SJSA1 (cell line): ENCODE results near the gene NAT9. TPM values are rescaled to one million over a fixed set of nuclear protein-coding genes. Genes with fewer than 3 reads are reported as not detected.

Experiments used
- DNase-seq, 2 experiments: peaks; one replicate each; pipeline ENCODE4 v3.0.0-alpha.2; 2015 to 2020; ENCODE audit warnings: low spot score in 2 of 2, low read depth in 1 of 2
- H3K27ac ChIP-seq: fragments of 250-450 bp; sonication (Bioruptor Pico); 2 replicates; pipeline ENCODE4 v1.5.1; 2020; ENCODE audit warnings: mild to moderate bottlenecking, moderate library complexity
- H3K27me3 ChIP-seq: fragments of 250-450 bp; sonication (Bioruptor Pico); replicated peaks from 2 replicates; pipeline ENCODE4 v1.5.1; 2020; ENCODE audit warnings: mild to moderate bottlenecking, moderate library complexity
- H3K36me3 ChIP-seq: fragments of 250-450 bp; sonication (Bioruptor Pico); 2 replicates; pipeline ENCODE4 v1.5.1; 2020; ENCODE audit warnings: mild to moderate bottlenecking
- H3K4me1 ChIP-seq: fragments of 250-450 bp; sonication (Bioruptor Pico); replicated peaks from 2 replicates; pipeline ENCODE4 v1.6.1; 2021; ENCODE audit warnings: mild to moderate bottlenecking
- H3K4me3 ChIP-seq: fragments of 250-450 bp; sonication (Bioruptor Pico); 2 replicates; pipeline ENCODE4 v1.5.1; 2020; ENCODE audit warnings: mild to moderate bottlenecking
- H3K9me3 ChIP-seq: fragments of 250-450 bp; sonication (Bioruptor Pico); replicated peaks from 2 replicates; pipeline ENCODE4 v1.5.1; 2020; ENCODE audit warnings: mild to moderate bottlenecking
- total RNA-seq: library from RNA; depleted of rRNA; stranded (reverse); fragments of >200 nt; shearing (Covaris generic); gene quantifications from 2 replicates; pipeline ENCODE4 v1.2.3, GENCODE V29; 2014

NAT9 gene
- total RNA-seq, 1 experiment from 2014 or later: 32.9 TPM

- Histone ChIP-seq H3K27me3 (no peaks in the 10 kb centered on the region), H3K4me3 (no peak overlapping the region), H3K36me3 (peaks cover 87% of the 10 kb centered on the region), H3K9me3 (no peaks in the 10 kb centered on the region), H3K27ac (no peak overlapping the region), H3K4me1 (no peaks in the 10 kb centered on the region)
- DNase-seq: no peak
These were observed 22.1 kb upstream of the NAT9 start for GRCh38 chr17:74798239-74798707.

- no peak overlapping the region for H3K27ac ChIP-seq
- H3K4me1 ChIP-seq: no peaks in the 10 kb centered on the region
These were observed 21.7 kb upstream of the NAT9 start for GRCh38 chr17:74797824-74798223.

GRCh38 chr17:74796866-74797265 lies 20.7 kb upstream of the NAT9 start:
- Histone ChIP-seq H3K36me3 (peaks cover 87% of the 10 kb centered on the region), H3K27ac (no peak overlapping the region), H3K4me1 (no peaks in the 10 kb centered on the region), H3K27me3 (no peaks in the 10 kb centered on the region), H3K4me3 (no peak overlapping the region), H3K9me3 (no peaks in the 10 kb centered on the region)
- no peak for DNase-seq

More at GRCh38 chr17:74797824-74798223, 21.7 kb upstream of the NAT9 start:
- no peak for DNase-seq
- H3K36me3 ChIP-seq: peaks cover 87% of the 10 kb centered on the region
- H3K27me3 ChIP-seq: no peaks in the 10 kb centered on the region
- H3K9me3 ChIP-seq: no peaks in the 10 kb centered on the region
- H3K4me3 ChIP-seq: no peak overlapping the region

- H3K27me3 ChIP-seq: no peaks in the 10 kb centered on the region
- H3K36me3 ChIP-seq: peaks cover 81% of the 10 kb centered on the region
- no peak overlapping the region for H3K4me3 ChIP-seq
- no peaks in the 10 kb centered on the region for H3K9me3 ChIP-seq
- no peaks in the 10 kb centered on the region for H3K4me1 ChIP-seq
- H3K27ac ChIP-seq: no peak overlapping the region
- no peak for DNase-seq
These were observed 20.1 kb upstream of the NAT9 start for GRCh38 chr17:74796211-74796610.

GRCh38 chr17:74795327-74796020 lies 19.3 kb upstream of the NAT9 start:
- Histone ChIP-seq H3K36me3 (peaks cover 78% of the 10 kb centered on the region), H3K9me3 (no peaks in the 10 kb centered on the region), H3K4me3 (no peak overlapping the region), H3K27ac (no peak overlapping the region), H3K27me3 (no peaks in the 10 kb centered on the region), H3K4me1 (no peaks in the 10 kb centered on the region)
- DNase-seq: no peak

GRCh38 chr17:74792586-74793105 lies 16.5 kb upstream of the NAT9 start:
- H3K27me3 ChIP-seq: no peaks in the 10 kb centered on the region
- H3K27ac ChIP-seq: no peak overlapping the region
- no peaks in the 10 kb centered on the region for H3K9me3 ChIP-seq
- no peak overlapping the region for H3K4me3 ChIP-seq
- peaks cover 68% of the 10 kb centered on the region for H3K36me3 ChIP-seq
- no peak for DNase-seq
- H3K4me1 ChIP-seq: no peaks in the 10 kb centered on the region

GRCh38 chr17:74790161-74791058 lies 14.3 kb upstream of the NAT9 start:
- Histone ChIP-seq H3K27ac (no peak overlapping the region), H3K27me3 (no peaks in the 10 kb centered on the region), H3K36me3 (peaks cover 60% of the 10 kb centered on the region), H3K9me3 (no peaks in the 10 kb centered on the region), H3K4me3 (no peak overlapping the region), H3K4me1 (no peaks in the 10 kb centered on the region)
- DNase-seq: no peak

GRCh38 chr17:74786431-74787055 lies 10.4 kb upstream of the NAT9 start:
- DNase-seq: no peak
- H3K36me3 ChIP-seq: peaks cover 51% of the 10 kb centered on the region
- H3K9me3 ChIP-seq: no peaks in the 10 kb centered on the region
- no peaks in the 10 kb centered on the region for H3K4me1 ChIP-seq
- H3K27me3 ChIP-seq: no peaks in the 10 kb centered on the region
- no peak overlapping the region for H3K27ac ChIP-seq
- H3K4me3 ChIP-seq: no peak overlapping the region

- H3K4me1 ChIP-seq: no peaks in the 10 kb centered on the region
- H3K4me3 ChIP-seq: no peak overlapping the region
- H3K27me3 ChIP-seq: no peaks in the 10 kb centered on the region
- peaks cover 55% of the 10 kb centered on the region for H3K36me3 ChIP-seq
- H3K9me3 ChIP-seq: no peaks in the 10 kb centered on the region
- H3K27ac ChIP-seq: no peak overlapping the region
- no peak for DNase-seq
These were observed 9.8 kb upstream of the NAT9 start for GRCh38 chr17:74785981-74786360.

GRCh38 chr17:74785096-74785980 lies 9.2 kb upstream of the NAT9 start:
- Histone ChIP-seq H3K27ac (no peak overlapping the region), H3K4me1 (no peaks in the 10 kb centered on the region), H3K4me3 (no peak overlapping the region), H3K9me3 (no peaks in the 10 kb centered on the region), H3K36me3 (peaks cover 55% of the 10 kb centered on the region), H3K27me3 (no peaks in the 10 kb centered on the region)
- DNase-seq: no peak

- Histone ChIP-seq H3K9me3 (no peaks in the 10 kb centered on the region), H3K27ac (no peak overlapping the region)
These were observed 8.1 kb upstream of the NAT9 start for GRCh38 chr17:74784125-74784810.

GRCh38 chr17:74782571-74782970 lies 6.4 kb upstream of the NAT9 start:
- no peak for DNase-seq
- peaks cover 54% of the 10 kb centered on the region for H3K36me3 ChIP-seq
- H3K9me3 ChIP-seq: no peaks in the 10 kb centered on the region
- H3K4me1 ChIP-seq: no peaks in the 10 kb centered on the region
- H3K27me3 ChIP-seq: no peaks in the 10 kb centered on the region
- H3K4me3 ChIP-seq: no peak overlapping the region
- H3K27ac ChIP-seq: no peak overlapping the region

More at GRCh38 chr17:74784125-74784810, 8.1 kb upstream of the NAT9 start:
- H3K36me3 ChIP-seq: peaks cover 57% of the 10 kb centered on the region
- no peaks in the 10 kb centered on the region for H3K4me1 ChIP-seq
- H3K4me3 ChIP-seq: no peak overlapping the region
- no peaks in the 10 kb centered on the region for H3K27me3 ChIP-seq
- no peak for DNase-seq
